Activated CD4-positive, CD25-positive, alpha-beta regulatory T cell (primary cell): ENCODE measurements around the gene PRAMEF20.

Source experiments
- DNase-seq, 4 experiments: peaks; one replicate each; lab custom pipeline; 2025; lab: John Stamatoyannopoulos, UW

PRAMEF20 gene

GRCh38 chr1:13462682-13463081, 52.4 kb downstream of the PRAMEF20 start:
- no peak for DNase-seq

GRCh38 chr1:13465515-13465914, 55.3 kb downstream of the PRAMEF20 start:
- no peak for DNase-seq

GRCh38 chr1:13469343-13469742, 59.1 kb downstream of the PRAMEF20 start:
- DNase-seq: no peak
